GM18858 (cell line): ENCODE data around the gene PIGL.

Experiments used
- ATAC-seq: cut with Tn5 transposase; IDR thresholded peaks from one replicate; pipeline ENCODE4 v1.9.1; 2021; ENCODE audit not compliant: unreplicated experiment

Gene PIGL

DNA sequence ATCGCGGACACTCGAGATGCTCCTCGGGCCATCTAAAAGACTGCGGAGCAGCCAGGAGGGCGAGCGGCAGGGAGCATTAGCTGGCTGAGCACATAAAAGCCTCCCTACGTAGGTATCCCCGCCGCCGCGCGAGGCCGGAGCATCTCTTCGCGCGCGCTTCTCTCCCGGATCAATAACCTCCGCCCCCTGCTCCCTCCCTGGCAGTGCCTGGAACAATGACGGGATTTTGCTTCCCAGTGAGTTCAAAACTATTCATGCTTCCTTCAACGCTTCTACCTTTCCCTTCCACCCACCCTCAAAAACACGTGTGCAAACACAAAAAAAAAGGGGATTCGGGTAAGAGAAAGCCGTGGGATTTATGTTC, 135.3 kb downstream of the PIGL start:
- ATAC-seq: no peak

DNA sequence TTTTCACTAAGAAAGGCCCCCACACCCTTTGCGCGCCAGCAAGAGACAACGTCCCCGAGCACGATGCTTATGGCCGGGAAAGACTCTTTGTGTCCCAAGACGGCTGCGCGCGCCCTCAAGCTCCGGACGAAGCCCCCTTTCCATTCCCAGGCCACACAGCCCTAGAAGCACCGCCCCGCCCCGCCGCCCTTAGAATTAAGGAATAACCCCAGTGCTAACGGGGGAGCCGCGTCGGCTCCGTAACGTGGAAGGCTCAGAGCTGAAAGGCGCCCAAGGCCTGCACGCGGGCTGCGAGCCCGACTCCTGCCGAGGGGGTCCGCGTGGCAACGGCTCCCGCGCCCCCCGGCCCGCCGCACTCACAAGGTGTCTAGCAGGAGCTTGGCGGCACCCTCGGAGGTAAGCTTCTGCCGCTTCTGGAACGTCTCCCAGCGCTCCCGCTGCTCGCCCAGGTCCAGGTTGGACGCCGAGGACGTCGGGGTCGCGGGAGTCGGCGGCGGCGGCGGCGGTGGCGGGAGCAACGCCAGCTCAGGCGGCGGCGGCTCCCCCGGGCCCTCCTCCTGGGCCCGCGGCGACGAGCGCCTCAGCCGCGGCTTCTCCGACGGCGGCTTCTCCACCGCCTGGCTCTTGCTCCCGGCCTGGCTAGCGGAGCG, 135.8 kb downstream of the PIGL start:
- ATAC-seq: peak; percentile 14

DNA sequence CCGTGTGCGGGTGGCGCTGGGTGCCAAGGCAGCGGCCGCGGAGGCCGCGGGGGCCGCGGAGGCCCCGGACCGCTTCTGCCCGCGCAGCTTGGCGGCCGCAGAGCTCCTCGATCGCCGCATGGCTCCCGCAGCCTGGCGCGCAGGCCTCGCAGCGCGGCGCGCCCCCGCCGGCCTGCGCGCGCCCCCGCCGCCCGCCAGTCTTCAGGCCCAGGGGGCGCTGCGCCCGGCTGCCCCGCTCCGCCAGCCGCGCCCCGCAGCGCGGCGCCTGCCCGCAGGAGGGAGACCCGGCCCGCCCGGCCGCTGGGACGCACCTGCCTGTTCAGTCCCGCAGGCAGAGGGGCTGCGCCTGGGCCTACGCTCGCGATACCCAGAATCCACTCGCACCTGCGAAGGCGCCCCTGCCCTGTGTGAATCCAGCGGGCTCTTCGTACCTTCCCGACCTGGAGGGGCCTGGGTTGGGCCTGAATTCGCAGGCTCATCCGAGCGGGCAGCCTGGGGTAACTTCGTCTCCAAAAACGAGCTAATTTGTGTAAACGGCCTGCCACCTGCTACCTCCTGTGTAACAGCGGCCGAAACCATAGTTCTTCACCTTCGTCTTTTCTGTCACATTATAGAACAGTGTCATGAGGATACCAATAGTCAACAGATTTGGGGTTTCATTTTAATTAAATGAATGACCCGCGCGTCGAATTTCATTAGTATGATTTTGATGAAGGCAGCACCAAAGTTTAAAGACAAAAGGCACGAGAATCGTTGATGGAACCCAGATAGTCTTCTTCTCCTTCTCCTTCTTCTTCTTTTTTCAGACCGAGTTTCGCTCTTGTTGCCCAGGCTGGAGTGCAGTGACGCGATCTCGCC, 136.5 kb downstream of the PIGL start, which contains the start of gene CENPV:
Gene CENPV (minus strand): TSS at position 153 of the 858 bp plus-strand sequence. CDS start 33 bp downstream, at position 120.
- ATAC-seq: peak; percentile 67

DNA sequence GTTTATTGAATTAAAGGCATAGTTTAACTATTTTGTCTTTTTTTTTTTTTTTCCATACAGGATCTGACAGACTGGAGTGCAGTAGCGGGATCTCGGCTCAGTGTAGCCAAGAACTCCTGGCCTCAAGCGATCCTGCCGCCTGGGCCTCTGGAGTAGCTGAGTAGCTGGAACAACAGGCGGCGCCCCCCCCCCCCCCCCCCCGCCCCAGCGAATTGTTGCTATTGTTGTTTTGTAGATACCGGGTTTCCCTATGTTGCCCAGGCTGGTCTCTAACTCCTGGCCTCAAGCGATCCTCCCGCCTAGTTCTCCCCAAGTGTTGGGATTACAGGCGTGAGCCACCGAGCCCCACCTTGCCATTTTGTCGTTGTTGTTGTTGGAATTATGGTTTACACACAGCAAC, 137.6 kb downstream of the PIGL start:
- no peak for ATAC-seq

- no peak for ATAC-seq
These were observed 141.4 kb downstream of the PIGL start for GRCh38 chr17:16358394-16358793.

- no peak for ATAC-seq
These were observed 144.9 kb downstream of the PIGL start for GRCh38 chr17:16361874-16362273.

DNA sequence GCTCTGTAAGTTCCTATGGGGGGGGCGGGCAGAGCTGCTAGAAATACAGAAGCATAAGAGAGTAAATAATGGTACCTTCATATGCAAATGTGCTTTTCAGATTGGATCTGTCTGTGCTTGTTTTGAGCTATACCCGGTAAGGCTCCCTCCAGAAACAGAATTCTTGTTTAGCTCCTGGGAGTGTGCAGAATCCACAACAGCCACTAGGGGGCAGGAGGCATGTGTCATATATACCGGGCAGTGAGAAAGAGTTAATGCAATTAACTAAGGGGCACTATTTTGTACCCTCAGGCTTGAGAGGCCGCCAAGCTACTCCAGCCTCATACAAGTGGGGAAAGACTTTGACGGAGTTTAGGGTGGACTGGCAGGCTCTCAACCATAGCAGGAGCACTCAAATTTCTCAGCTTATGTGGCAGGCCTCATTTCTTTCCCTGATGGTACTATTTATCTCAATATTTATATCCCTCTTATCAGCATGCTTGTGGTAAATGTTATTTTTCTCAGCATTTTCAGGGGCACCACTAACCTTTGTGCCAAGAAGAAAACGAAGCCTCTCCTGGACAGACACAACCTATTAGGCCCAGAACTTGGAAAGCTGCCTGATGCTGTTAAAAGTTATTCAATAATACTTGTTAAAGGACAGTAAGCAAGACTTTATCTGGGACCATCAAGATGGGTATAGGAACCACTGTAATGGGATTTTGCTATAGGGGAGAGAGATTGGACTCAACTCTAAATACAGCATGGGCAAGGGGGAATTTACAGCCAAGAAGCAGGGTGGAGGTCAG, 146.9 kb downstream of the PIGL start:
- ATAC-seq: peak; percentile 66

DNA sequence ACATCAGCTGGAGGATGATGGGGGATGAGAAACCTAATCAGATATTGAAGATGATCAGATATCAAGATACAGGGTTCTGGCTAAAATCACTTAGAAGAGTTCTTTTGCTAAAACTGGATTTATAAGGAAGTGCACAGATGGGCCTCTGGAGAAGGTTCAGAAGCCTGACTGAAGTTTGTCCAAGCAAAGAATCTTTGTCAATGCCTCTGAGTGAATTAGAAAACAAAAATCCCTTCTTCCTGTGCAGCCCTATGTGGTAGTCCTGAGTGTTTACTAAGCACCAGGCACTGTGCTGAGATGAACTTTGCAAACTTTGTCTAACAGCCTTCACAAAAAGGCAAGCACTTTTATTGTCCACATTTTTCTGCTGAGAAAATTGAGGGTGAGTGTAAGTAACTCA, 147.6 kb downstream of the PIGL start:
- no peak for ATAC-seq

DNA sequence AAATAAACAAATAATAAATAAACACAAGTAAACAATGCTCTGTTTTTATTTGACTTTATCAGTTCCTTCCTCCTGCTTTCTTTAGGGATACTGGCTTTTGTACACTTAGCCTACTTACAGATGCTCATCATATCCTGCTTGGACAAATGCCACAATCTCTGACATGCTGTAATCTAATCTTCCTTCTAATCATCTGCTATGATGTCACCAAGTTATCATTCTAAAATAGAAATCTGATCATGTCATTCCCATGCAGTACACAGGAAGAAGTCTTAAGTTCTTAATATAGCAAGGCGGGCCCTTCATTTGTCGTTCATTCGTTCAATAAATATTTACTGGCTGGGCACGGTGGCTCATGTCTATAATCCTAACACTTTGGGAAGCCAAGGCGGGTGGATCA, 154.7 kb downstream of the PIGL start:
- ATAC-seq: no peak

GRCh38 chr17:16374146-16374938, 157.3 kb downstream of the PIGL start:
- no peak for ATAC-seq
